ENCODE data around the gene ORC5.
"Not testable (repeated sequence)": the region's sequence is repeated elsewhere in the genome, so short reads cannot be mapped to it uniquely, and the experiment has no call there.

DNA sequence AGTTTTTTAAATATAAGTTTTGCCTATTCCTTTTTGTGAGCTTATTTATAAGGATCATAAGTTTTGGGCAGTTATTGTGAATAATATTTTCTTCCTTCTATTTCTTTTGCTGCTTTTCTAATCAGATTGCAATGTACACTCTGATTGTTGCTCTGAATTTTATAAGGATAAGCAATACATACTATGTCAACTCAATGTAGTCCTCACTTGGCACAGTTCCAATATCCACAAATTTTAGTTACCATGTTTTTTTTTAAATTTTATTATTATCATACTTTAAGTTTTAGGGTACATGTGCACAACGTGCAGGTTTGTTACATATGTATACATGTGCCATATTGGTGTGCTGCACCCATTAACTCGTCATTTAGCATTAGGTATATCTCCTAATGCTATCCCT, 27.2 kb upstream of the ORC5 start:
- TF ChIP-seq, protein P1, sequence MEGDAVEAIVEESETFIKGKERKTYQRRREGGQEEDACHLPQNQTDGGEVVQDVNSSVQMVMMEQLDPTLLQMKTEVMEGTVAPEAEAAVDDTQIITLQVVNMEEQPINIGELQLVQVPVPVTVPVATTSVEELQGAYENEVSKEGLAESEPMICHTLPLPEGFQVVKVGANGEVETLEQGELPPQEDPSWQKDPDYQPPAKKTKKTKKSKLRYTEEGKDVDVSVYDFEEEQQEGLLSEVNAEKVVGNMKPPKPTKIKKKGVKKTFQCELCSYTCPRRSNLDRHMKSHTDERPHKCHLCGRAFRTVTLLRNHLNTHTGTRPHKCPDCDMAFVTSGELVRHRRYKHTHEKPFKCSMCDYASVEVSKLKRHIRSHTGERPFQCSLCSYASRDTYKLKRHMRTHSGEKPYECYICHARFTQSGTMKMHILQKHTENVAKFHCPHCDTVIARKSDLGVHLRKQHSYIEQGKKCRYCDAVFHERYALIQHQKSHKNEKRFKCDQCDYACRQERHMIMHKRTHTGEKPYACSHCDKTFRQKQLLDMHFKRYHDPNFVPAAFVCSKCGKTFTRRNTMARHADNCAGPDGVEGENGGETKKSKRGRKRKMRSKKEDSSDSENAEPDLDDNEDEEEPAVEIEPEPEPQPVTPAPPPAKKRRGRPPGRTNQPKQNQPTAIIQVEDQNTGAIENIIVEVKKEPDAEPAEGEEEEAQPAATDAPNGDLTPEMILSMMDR (conservative IDR thresholded peaks at IDR 0.05; ENCODE audit: low read length): not testable (repeated sequence)
- TF ChIP-seq EZH2phosphoT487 (IDR thresholded peaks at IDR 0.05; ENCODE audit: borderline replicate concordance): not testable (repeated sequence)
